Measurements from ENCODE around the gene CST1.
"Not testable (repeated sequence)": the region's sequence is repeated elsewhere in the genome, so short reads cannot be mapped to it uniquely, and the experiment has no call there.

DNA sequence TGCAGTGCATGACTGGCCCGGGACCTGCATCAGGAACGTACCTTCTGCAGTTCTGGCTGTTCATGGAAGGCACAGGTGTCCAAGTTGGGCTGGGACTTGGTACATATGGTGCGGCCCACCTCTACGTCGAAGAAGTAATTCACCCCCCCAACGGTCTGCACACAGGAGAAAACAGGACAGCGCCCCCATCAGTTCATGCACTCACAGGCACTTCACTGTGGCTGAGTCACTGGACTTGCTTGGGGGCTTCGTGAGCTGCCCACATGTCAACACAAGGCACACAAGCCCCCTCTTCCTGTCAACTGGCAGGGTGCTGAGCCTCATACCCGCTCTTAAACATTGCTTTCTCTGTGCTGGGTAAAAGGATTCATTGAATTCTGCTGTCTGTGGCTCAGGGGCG is 1.8 kb downstream of the CST1 start:
- TF ChIP-seq, protein P1, sequence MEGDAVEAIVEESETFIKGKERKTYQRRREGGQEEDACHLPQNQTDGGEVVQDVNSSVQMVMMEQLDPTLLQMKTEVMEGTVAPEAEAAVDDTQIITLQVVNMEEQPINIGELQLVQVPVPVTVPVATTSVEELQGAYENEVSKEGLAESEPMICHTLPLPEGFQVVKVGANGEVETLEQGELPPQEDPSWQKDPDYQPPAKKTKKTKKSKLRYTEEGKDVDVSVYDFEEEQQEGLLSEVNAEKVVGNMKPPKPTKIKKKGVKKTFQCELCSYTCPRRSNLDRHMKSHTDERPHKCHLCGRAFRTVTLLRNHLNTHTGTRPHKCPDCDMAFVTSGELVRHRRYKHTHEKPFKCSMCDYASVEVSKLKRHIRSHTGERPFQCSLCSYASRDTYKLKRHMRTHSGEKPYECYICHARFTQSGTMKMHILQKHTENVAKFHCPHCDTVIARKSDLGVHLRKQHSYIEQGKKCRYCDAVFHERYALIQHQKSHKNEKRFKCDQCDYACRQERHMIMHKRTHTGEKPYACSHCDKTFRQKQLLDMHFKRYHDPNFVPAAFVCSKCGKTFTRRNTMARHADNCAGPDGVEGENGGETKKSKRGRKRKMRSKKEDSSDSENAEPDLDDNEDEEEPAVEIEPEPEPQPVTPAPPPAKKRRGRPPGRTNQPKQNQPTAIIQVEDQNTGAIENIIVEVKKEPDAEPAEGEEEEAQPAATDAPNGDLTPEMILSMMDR (IDR thresholded peaks at IDR 0.05; ENCODE audit: low read length), result 0 out of 2 replicates have a peak, but pooled peaks have one; percentile 6
- not testable (repeated sequence) for TF ChIP-seq EZH2 (IDR thresholded peaks at IDR 0.05; ENCODE audit: borderline replicate concordance, low read length)
